ENCODE results near the gene UBE2D2.
"Not testable (repeated sequence)": the region's sequence is repeated elsewhere in the genome, so short reads cannot be mapped to it uniquely, and the experiment has no call there.

UBE2D2 gene

DNA sequence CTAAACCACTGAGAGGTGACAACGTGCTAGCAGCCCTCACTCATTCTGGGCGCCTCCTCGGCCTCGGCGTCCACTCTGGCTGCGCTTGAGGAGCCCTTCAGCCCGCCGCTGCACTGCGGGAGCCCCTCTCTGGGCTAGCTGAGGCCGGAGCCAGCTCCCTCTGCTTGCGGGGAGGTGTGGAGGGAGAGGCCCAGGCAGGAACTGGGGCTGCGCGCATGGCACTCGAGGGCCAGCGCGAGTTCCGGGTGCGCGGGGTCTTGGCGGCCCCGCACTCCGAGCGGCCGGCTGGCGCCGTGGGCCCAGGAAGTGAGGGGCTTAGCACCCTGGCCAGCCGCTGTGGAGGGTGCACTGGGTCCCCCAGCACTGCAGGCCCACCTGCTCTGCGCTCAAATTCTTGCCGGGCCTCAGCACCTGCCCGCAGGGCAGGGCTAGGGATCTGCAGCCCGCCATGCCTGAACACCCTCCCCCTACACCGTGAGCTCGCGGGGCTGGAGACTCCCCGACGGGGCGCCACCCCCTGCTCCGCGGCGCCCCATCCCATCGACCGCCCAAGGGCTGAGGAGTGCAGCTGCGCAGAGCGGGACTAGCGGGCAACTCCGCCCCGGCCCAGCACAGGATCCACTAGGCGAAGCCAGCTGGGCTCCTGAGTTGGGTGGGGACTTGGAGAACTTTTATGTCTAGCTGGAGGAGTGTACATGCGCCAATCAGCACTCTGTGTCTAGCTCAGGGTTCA lies 11.8 kb upstream of the UBE2D2 start:
- no peak for DNase-seq

DNA sequence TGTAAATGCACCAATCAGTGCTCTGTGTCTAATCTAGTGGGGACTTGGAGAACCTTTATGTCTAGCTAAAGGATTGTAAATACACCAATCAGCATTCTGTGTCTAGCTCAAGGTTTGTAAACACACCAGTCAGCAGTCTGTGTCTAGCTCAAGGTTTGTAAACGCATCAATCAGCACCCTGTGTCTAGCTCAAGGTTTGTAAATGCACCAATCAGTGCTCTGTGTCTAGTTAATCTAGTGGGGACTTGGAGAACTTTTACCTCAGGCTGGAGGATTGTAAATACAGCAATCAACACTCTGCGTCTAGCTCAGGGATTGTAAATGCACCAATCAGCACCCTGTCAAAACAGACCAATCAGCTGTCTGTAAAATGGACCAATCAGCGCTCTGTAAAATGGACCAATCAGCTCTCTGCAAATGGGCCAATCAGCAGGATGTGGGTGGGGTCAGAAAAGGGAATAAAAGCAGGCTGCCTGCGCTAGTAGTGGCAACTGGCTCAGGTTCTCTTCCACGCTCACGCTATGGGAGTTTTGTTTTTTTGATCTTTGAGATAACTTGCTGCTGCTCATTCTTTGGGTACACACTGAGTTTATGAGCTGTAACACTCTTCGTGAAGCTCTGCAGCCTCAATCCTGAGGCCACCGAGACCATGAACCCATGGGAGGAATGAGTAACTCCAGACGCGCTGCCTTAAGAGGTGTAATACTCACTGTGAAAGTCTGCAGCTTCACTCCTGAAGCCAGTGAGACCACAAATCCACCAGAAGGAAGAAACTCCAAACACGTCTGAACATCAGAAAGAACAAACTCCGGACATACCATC lies 10.9 kb upstream of the UBE2D2 start:
- DNase-seq, result not testable (repeated sequence)

DNA sequence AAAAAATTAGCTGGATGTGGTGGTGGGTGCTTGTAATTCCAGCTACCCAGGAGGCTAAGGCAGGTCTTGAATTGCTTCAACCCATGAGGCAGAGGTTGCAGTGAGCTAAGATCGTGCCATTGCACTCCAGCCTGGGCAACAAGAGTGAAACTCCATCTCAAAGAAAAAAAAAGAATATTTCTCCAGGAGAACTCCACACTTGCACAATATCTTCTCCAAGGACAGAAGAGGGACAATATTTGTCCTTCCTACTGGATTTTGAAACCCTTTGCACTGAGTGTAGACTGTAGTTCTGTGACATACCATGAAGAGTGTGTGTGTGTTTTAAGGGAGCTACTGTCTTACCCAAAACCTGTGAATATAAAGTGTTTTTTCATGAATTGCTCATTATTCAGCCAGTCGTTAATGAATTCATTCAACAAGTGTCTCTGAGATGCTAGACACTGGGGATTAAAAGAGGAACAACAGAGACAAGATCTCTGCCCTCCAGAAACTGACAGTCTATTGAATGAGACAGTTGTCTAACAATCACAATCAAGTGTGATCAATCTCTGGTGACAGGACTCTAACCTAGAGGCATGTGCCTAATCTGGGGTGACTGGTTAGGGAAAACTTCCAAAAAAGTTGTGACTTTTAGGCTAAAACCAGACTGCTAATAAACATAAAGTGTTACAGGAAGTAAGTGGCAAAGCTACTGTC lies 9.8 kb upstream of the UBE2D2 start:
- DNase-seq, result no peak

DNA sequence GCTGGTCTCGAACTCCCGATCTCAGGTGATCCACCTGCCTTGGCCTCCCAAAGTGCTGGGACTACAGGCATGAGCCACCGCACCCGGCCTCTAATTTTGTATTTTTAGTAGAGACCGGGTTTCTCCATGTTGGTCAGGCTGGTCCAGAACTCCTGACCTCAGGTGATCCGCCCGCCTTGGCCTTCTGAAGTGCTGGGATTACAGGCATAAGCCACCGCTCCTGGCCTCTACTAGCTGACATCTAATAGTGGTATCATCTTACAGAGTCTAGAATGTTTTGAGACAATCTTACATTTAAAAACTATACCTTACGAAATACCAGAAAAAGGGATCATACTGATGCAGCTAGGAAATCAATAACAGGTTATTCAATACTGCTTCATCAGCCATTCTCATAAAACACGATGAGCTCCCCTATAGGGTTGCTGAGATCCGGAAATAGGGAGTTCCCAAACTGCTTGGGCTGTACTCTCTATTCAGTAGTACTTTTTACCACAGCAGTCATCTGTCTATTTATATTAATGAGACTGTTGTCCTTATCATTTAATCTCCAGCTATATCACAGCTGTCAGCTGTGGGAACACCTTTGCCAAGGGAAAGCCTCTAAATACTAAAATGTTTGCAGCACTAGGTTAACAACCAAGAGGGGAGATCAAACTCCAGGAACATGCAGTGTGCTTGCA lies 8.1 kb upstream of the UBE2D2 start:
- DNase-seq, result no peak

DNA sequence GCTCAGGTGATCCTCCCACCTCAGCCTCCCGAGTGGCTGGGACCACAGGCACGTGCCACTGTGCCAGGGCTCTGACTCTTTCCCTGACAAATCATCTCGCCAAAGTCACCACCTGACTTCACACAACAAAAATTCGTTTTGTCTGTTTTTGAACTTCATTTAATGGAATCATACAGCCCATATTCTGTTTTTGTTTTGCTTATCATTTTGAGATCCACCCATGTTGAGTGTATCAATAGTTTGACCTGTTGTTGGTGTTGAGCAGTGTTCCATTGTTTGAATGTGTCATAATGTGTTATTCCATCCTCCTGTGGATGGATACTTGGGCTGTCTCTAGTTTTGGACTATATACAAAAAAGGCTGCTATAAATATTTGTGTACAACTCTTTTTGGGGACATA lies 6.9 kb upstream of the UBE2D2 start:
- DNase-seq, result no peak

DNA sequence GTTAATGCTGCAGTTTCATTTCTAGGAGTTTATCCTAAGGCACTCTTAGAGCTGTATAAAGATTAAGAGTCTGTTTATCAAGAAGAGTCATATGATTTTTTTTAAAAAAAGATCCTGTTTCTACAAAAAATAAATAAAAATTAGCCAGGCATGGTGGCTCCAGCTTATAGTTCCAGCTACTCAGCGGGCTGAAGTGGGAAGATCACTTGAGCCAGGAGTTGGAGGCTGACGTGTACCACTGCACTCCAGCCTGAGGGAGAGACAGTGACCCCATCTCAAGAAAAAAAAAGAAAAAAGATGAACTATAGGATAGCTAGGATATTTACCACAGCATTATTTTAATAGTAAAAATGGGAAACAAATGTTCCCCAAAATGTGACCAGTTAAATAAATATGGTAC lies 3.3 kb upstream of the UBE2D2 start:
- DNase-seq, result no peak

DNA sequence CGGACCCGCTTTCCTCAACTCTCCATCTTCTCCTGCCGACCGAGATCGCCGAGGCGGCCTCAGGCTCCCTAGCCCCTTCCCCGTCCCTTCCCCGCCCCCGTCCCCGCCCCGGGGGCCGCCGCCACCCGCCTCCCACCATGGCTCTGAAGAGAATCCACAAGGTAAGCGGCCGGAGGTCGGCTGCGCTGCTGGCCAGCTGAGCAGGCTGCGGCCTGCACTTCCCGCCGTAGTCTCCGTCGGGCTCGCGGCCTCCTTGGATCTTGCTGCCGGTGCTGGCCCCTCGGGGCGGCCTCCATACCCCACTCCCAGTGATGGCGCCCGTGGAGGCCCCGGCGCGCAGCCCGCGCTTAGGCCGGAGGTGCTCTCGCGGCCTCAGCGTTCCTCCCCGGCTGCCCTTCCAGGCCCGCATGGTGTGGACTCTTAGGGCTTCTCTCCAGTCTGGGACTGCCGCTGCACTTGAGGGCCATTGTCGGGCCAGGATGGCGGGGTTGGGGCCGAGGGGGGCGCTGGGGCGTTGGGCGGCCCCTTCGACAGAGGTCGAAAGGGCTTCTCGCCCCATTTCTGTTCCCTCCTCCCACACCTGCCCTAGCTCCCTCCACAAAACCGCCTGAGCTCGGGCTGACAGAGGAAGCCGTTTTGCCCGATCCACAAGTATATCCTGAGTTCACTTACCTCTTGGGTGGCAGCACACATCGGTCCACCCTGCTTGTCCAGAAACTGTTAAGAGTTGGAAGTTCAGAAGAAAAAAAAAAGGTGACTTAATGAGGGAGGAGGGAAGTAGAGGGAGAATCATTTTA lies 714 bp downstream of the UBE2D2 start:
- DNase-seq, result peak; percentile 20

DNA sequence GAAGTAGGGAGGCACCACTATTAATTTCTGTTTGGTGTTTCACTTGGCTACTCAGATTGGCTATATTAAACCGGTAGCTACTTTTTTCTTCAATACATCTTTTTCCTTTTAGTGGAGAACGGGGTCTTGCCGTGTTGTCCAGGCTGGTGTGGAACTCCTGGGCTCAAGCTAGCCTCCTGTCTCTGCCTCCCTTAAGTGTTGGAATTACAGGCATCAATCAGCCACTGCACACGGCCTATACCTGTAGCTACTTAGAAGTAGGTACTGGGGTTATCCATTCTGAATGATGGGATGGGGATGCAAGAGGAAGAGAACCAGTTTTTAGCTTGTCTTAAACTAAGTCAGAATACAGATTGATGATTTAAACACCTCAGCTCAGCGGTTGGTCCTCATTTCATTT lies 1.7 kb downstream of the UBE2D2 start:
- no peak for DNase-seq

DNA sequence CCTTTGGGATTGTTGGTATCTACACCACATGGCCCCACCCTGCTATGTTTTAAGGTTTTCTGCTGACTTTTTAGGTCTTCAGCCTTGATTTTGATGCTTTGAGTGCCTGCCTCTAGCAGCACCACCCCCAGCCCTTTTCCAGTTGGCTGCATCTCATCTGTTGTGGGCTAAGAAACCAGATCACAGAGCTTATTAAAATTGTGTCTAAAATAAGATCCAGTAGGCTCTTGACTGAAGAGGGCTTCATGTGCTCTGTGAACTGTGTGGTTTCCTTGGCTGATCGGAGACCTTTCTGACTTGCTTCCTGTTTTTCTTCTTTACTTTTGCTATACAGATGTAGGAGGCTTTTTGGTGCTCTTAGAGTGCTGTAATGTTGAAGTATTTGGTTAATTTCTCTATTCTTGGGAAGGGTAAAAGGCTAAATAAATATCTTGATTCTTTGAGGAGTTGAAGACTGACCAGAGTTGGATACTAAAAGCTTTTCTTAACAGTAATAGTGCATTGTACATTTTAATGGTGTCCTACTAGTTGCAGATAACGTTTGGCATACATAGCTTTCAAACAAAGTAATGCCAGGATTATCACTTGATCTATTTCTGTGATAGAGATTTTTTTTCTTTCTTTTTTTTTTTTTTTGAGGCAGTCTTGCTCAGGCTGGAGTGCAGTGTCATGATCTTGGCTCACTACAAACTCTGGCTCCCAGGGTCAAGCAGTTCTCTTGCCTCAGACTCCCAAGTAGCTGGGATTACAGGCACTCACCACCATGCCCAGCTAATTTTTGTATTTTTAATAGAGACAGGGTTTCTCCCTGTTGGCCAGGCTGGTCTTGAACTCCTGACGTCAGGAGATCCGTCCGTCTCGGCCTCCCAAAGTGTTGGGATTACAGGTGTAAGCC lies 4.5 kb downstream of the UBE2D2 start:
- DNase-seq, result peak; percentile 55

DNA sequence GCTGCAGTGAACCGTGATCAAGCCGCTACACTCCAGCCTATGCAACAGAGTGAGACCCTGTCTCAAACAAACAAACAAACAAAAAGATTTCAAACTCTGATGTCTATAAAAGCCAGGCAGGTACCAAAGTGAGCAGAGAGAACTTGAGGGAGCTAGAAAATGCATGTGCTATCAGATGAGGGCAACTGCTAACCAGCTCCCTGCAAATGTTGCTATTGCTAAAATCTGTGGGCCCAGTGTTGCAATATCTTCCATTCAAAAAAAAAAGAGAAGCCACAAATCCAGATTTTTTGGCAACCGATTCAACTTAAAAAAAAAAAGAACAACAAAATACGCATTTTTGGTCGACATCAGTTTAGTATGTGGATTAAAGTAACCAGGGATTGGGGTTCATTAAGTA lies 5.5 kb downstream of the UBE2D2 start:
- DNase-seq, result no peak

DNA sequence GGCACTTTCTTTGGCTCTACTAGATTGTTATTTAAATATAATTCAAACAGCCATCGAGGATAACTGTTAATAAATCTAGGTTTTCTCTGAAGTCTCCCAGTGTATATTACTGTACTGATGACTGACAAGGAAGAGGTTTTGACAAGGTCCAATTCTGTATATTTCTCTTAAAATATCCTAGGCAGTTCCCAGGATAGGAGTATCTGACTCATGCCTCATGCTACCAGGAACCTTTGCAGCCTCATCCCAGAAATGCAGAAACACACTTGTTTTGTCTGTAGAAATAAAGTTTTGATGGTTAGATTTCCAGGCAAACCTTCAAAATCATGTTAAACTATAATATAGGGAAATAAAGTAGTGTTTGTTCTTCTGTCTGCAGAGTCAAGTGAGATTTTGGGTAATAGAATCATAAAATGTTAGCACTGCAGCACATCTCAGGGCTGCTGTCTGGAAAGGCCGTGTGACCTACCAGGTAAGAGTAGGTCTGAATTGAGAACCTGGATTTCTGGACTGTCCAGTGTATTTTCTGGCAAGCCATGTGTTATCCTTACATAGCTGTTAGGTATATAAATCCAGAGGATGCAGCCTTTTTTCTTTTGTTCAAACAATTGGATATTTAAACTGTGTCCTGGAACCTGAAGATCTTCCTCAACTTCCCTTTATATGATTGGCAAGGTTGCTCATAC lies 8.3 kb downstream of the UBE2D2 start:
- no peak for DNase-seq

DNA sequence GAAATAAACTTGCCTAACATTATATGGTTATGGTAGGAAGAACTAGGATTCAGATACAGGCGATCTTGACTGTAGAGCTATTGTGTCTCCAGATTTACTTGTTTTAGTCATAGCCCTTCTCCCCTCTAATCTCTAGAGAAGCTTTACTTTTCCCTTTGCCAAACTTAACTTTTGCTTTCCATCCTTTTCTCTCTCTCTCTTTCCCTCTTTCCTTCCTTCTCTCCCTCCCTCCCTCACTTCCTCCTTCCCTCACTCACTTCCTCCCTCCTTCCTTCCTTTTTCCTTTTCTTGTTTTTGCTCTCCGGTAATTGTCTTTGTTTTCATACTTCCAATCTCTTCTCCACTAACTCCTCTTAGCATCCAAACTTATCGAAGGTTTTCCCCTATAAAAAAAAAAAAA lies 10.4 kb downstream of the UBE2D2 start:
- no peak for DNase-seq

DNA sequence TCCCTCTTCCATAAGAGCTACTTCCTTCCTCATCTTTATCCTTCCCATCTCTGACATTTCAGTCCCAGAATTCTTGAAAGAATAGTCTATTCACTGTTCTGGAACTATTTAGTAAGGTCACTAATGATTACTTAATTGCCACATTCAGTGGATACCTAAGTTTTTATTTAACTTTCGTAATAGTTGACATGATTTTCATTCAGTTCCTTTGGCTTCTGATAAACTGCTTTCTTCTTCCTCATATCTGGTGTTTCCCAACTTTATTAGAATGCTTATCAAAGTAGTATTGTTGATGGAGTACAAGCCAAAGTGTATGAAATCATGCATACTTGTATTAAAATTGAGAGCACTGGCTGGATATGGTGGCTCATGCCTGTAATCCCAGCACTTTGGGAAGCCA lies 10.8 kb downstream of the UBE2D2 start:
- no peak for DNase-seq

DNA sequence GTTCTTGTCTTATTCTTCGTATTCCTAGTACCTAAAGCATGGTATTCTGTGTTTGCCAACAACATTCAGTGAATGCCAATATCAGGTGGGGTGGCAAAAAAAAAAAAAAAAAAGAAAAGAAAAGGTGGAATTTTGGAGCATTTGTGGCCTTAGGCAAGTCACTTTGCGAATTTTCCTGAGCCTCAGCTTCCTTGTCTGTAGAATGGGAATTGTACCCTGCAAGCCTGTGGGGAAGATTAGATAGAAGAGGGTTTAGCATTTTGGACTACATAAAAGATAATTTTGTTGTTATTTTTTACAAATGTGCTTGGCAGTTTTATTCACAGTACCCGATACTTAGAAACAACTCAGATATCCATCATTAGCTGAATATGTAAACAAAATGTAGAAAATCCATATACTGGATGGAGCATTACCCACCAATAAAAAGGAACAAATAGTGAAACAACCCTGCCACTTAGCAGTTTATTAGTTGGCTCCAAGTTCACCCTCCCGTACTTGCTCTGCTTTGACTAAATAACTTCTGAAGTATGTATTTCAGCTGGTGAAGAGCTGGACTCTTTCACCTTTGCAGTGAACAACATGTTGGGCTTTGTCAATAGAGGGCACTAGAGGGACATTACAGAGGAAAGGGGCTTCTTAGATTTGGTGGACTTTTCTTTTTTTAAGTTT lies 13.6 kb downstream of the UBE2D2 start:
- peak; percentile 19 for DNase-seq

DNA sequence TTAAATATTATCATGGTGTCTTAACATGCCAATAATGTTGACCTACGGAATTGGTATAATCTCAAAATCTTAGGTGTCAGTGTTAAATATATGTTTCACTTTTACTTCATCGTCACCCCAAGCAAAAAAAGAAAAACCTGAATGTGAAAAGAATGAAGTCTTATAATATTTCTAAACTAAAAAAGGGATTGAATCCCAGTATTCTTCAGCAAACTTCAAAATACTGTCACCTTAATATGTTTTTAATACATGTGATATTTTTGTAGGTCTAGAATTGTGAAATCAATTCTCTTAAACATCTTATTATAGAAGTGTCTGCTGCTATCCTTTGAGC lies 14.1 kb downstream of the UBE2D2 start:
- DNase-seq, result no peak

DNA sequence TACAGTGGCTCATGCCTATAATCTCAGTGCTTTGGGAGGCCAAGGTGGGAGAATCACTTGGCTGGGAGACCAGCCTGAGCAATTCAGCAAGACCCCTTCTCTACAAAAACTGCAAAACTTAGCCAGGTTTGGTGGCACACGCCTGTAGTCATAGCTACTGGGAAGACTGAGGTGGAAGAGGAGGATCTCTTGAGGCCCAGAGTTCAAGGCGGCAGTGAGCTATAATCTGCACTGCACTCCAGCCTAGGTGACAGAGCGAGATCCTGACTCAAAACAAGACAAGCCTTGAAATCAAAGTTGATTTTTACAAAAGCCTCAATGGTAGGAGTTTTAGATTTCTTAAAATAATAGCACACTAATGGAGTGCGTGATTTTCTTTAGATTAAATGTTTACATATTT lies 14.6 kb downstream of the UBE2D2 start:
- no peak for DNase-seq

DNA sequence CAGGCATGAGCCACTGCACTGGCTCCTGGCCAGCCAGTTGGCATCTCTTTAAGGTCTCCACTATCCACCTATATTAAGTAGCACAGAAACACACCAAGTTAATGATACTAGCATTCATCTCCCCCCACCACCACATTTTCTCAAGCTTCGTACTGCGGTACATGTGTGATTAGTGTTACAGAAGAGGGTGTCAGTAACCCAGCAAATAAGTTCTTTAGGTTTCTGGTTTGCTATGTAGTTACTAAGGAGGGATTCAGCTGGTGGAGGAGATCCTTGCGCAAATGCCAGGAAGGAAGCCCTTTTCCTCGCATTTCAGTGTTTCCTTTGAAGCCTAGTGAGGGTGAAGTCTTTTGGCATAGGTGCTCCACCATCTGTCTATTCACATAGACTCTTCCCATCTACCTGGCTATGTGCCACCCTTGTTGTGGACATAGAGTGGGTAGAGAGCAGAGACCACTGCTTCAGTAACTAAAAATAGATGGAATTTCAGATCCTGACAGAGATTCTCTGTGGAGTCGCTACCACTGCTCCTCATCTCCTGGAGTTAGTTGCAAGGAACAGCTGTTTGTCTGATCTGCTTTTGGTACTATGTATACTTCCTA lies 16.7 kb downstream of the UBE2D2 start:
- DNase-seq, result no peak

DNA sequence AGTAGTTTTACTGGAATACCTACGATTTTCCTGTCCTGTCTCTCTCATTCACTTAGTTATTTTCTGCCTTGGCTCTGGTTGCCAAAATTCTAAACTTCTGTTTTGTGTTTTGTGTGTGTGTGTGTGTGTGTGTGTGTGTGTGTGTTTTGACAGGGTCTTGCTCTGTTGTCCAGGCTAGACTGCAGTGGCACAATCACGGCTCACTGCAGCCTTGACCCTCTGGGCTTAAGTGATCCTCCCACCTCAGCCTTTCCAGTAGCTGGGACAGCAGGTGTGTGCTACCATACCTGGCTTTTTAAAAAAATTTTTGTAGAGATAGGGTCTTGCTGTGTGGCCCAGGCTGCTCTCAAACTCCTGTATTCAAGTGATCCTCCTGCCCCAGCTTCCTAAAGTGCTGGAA lies 17.2 kb downstream of the UBE2D2 start:
- no peak for DNase-seq

DNA sequence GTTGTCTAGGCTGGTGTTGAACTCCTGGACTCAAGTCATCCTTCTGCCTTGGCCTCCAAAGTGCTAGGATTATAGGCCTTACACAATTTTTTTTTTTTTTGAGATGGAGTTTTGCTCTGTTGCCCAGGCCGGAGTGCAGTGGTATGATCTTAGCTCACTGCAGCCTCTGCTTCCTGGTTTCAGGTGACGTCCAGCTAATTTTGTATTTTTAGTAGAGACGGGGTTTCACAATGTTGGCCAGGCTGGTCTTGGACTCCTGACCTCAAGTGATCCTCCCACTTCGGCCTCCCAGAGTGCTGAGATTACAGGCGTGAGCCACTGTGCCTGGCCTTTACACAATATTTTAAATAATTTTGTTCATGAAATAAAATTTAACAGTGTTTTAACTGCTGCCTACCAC lies 21.0 kb downstream of the UBE2D2 start:
- not testable (repeated sequence) for DNase-seq

DNA sequence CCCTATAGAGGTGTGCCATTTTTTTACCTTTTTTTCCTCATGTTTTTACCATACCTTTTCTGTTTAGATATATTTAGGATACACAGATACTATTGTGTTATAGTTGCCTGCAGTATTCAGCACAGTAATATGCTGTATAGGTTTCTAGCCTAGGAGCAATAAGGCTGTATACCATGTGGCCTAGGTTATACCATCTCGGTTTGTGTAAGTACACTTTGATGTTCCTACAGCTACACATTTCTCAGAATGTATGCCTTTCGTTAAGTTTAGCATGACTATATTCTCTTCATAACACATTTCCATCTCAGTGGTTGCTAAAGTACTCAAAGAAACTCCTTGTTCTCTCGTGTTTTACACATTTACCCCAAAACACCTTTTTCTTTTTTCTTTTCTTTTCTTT lies 23.0 kb downstream of the UBE2D2 start:
- DNase-seq, result no peak
